T47D (cell line): Measurements from ENCODE around the gene DCLRE1B.

Experiments used
- DNase-seq, 2 experiments: peaks; one replicate each; pipeline versions ENCODE4 v3.0.0 to v3.0.0-alpha.2; 2011 to 2012; ENCODE audit warnings: low read depth in 1 of 2, low spot score in 1 of 2
- JUND ChIP-seq: IDR thresholded peaks from 2 replicates; pipeline ENCODE4 v1.6.1; 2012; ENCODE audit warnings: low read depth
- in situ Hi-C: cut with HindIII; loops from 2 replicates; pipeline ENCODE4 v1.10.0; 2016; ENCODE audit warnings: low sequenced_read_pairs, low pct_unique_long_range_greater_than_20kb

DCLRE1B gene

DNA sequence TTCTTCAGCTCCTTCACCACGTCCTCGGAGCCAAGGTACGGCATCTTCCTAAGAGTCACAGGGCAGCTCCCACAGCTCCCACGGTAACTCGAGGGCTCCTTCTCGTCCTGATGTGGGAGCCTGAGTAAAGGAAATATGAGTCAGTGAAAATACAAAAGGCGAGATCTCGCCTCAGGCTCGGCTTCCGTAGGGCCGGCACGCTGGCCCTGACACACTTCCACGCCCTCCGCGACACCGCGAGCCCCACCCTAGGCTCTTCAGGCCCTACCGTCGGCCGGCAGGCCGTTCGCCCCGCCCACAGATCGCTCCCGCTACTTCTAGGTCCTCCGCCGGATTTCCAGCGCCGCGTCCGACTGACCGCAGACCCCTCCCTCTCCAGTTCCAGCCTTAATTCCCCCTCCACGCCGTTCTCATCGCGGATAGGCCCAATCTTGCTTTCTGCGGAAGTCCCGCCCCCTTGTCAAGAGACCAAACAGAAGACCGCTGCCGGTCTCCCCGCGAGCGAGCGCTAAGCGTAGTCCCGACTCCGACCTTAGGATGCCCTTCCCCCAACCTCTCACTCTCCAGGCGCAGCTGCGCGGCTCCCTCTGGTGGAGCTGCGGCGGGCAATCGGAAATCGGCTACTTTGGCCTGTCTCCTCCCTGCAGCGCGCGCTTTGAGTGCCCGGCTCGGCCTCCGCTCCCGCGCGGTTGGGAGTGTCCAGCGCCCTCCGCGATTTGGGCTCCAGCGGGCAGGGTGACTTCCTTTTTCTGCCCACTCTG lies at the start of gene DCLRE1B, which contains the start of gene AP4B1:
TSS of gene DCLRE1B (plus strand) at position 653 of the 761 bp plus-strand sequence. CDS start 261 bp downstream, outside the sequence.
TSS of gene AP4B1 (minus strand) at position 126 of the 761 bp plus-strand sequence. CDS start at position 44, 82 bp downstream.
- in situ Hi-C loops, result no loop called here

GRCh38 chr1:113855630-113856400 lies 49.3 kb upstream of the DCLRE1B start:
- no peak for DNase-seq
- no peak for TF ChIP-seq JUND
- in situ Hi-C loops, result no loop called here

More for the DNA sequence above, at the start of gene DCLRE1B, which contains the start of gene AP4B1:
- TF ChIP-seq JUND, result no peak
- DNase-seq, result peak; percentile 89 to 99

DNA sequence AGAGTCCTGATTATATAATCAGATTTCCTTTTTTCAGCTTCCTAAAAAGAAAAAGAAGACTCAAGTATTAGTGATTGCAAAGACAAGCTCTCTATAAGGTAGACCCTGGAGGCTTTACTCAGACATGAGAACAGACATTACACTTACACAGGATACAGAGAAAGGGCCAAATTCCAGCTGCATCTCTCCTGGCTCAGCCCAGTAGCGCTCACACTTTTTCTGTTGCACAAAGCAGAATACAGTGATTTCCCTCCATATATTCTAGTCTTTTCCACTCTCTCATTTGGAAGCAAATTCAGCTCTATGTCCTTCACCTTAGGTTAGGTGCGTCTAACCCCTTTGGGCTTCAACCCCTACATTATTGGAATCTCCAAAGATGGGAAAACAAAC lies 48.7 kb upstream of the DCLRE1B start:
- in situ Hi-C loops, result no loop called here
- no peak for TF ChIP-seq JUND
- DNase-seq, result no peak

GRCh38 chr1:113857776-113858175 lies 47.4 kb upstream of the DCLRE1B start:
- in situ Hi-C loops, result no loop called here
- no peak for DNase-seq
- no peak for TF ChIP-seq JUND

- DNase-seq, result no peak
- in situ Hi-C loops, result no loop called here
- TF ChIP-seq JUND, result no peak
Measured at GRCh38 chr1:113858418-113858817, 46.7 kb upstream of the DCLRE1B start.

- TF ChIP-seq JUND, result no peak
- DNase-seq, result no peak
- in situ Hi-C loops, result no loop called here
Measured at GRCh38 chr1:113858982-113859381, 46.1 kb upstream of the DCLRE1B start.

DNA sequence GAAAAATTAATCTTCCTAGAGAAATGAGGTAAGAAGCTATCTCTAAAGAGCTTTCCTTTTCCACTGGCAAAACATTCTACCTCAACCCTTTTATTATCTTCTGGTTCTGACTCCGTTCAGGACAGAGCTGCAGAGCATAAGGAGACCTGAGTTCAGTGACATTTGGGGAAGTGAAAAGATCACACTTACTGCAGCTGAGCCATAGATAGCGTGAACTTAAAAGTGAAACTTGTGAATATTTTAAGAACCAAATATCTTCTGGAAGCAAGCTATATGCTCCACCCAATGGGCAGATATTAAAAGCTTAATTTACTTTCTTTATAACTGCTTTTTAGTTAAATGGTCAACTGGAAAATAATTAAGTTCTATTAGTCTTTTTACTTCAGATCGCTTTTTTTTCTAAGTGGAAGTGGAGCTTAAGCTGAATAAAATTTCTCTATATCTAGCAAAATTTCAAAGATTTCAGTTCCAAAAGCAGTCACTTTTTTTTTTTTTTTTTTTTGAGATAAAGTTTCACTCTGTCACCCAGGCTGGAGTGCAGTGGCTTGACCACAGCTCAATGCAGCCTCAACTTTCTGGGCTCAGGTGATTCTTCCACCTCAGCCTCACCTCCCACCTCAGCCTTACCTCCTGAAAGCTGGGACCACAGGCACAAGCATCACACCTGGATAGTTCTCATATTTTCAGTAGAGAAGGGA lies 45.5 kb upstream of the DCLRE1B start:
- in situ Hi-C loops, result no loop called here
- no peak for TF ChIP-seq JUND
- no peak for DNase-seq

DNA sequence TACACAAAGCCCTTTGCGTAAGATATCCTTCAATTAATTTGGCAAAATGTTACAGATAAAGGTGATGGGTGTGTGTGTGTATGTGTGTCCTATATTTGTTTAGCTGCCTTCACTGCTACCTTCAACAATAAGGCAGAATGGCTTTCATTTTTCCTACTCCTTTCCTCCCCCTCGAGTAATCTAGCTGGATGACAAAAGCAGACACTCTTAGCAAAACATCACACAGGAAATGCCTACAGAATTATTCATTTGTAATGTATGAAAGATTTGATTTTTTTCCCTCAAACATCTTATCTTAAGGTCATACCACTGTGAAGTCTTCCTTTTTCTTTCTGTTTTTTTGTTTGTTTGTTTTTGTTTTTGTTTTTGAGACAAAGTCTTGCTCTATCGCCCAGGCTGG lies 44.2 kb upstream of the DCLRE1B start:
- in situ Hi-C loops, result no loop called here
- DNase-seq, result no peak
- no peak for TF ChIP-seq JUND

GRCh38 chr1:113861641-113862040 lies 43.5 kb upstream of the DCLRE1B start:
- no peak for TF ChIP-seq JUND
- no peak for DNase-seq
- in situ Hi-C loops, result no loop called here

- no peak for TF ChIP-seq JUND
- DNase-seq, result no peak
Measured at GRCh38 chr1:113868387-113869083, 36.6 kb upstream of the DCLRE1B start.

DNA sequence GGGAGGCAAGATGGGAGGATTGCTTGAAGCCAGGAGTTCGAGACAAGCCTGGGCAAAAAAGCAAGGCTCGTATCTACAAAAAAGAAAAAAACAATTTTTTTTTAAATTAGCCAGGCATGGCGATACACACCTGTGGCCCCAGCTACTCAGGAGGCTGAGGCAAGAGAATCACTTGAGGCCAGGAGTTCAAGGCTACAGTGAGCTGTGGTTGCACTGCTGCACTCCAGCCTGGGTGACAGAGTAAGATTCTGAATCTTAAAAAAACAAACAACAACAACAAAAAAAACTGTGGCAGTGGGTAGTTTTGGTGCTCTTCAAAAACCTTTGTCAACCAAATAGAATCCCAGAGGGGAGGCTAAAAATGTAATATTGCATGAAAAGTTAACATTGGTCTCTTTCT lies 34.3 kb upstream of the DCLRE1B start:
- in situ Hi-C loops, result no loop called here
- DNase-seq, result no peak
- TF ChIP-seq JUND, result no peak

More at GRCh38 chr1:113868387-113869083, 36.6 kb upstream of the DCLRE1B start:
- in situ Hi-C loops, result no loop called here

GRCh38 chr1:113871597-113872113 lies 33.5 kb upstream of the DCLRE1B start, which contains the start of gene PTPN22:
TSS of gene PTPN22 (minus strand) at chr1:113871712.
- no peak for TF ChIP-seq JUND
- in situ Hi-C loops, result no loop called here
- DNase-seq, result peak in 1 of 2 experiments; percentile 10
